Measurements from ENCODE around the gene CFAP97. TPM values are rescaled to one million over a fixed set of nuclear protein-coding genes. Genes with fewer than 3 reads are reported as not detected.

CFAP97 gene
- total and polyA plus RNA-seq, 9 of the 15 experiments (the other 6 are each of a cell fraction or from before 2014, with no cell fraction given): 17.3 to 57.8 (median 44.4) TPM

- TF ChIP-seq, protein P1, sequence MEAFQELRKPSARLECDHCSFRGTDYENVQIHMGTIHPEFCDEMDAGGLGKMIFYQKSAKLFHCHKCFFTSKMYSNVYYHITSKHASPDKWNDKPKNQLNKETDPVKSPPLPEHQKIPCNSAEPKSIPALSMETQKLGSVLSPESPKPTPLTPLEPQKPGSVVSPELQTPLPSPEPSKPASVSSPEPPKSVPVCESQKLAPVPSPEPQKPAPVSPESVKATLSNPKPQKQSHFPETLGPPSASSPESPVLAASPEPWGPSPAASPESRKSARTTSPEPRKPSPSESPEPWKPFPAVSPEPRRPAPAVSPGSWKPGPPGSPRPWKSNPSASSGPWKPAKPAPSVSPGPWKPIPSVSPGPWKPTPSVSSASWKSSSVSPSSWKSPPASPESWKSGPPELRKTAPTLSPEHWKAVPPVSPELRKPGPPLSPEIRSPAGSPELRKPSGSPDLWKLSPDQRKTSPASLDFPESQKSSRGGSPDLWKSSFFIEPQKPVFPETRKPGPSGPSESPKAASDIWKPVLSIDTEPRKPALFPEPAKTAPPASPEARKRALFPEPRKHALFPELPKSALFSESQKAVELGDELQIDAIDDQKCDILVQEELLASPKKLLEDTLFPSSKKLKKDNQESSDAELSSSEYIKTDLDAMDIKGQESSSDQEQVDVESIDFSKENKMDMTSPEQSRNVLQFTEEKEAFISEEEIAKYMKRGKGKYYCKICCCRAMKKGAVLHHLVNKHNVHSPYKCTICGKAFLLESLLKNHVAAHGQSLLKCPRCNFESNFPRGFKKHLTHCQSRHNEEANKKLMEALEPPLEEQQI (IDR thresholded peaks at IDR 0.05): no peak
- TF ChIP-seq HIVEP1 (CRISPR knock-in tag; IDR thresholded peaks at IDR 0.05) (no peak), GABPB1 (CRISPR knock-in tag; IDR thresholded peaks at IDR 0.05) (peak; percentile 49; the same call in 1 of the 2 replicates), ZBTB40 (IDR thresholded peaks at IDR 0.05) (peak; percentile 57), ZBTB40 (CRISPR knock-in tag; IDR thresholded peaks at IDR 0.05) (no peak), BHLHE40 (IDR thresholded peaks at IDR 0.05; ENCODE audit: low read length) (no peak), HDAC6 (IDR thresholded peaks at IDR 0.05; ENCODE audit: low read depth, low read length) (no peak), ARNT (IDR thresholded peaks at IDR 0.05) (peak in 1 of 2 experiments; percentile 37; a peak in 2 of 4 replicates), SMARCA4 (IDR thresholded peaks at IDR 0.05) (peak; percentile 84), CSDE1 (IDR thresholded peaks at IDR 0.05) (no peak), TCF3 (CRISPR knock-in tag; IDR thresholded peaks at IDR 0.05) (peak; percentile 68), FOXO4 (CRISPR knock-in tag; IDR thresholded peaks at IDR 0.05) (no peak), RCOR1 (IDR thresholded peaks at IDR 0.05; ENCODE audit: borderline replicate concordance in 1 of 2, low read depth in 2 of 2, low read length in 2 of 2) (peak in 1 of 2 experiments; percentile 96; a peak in 2 of 4 replicates)
- TF ChIP-seq, protein P2, sequence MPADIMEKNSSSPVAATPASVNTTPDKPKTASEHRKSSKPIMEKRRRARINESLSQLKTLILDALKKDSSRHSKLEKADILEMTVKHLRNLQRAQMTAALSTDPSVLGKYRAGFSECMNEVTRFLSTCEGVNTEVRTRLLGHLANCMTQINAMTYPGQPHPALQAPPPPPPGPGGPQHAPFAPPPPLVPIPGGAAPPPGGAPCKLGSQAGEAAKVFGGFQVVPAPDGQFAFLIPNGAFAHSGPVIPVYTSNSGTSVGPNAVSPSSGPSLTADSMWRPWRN (IDR thresholded peaks at IDR 0.05; ENCODE audit: low read depth): peak; percentile 68
Measured at GRCh38 chr4:185201977-185202962, 1.5 kb downstream of the CFAP97 start (continued).
